BJ (cell line): ENCODE results near the gene CRYGN. TPM values are rescaled to one million over a fixed set of nuclear protein-coding genes. Genes with fewer than 3 reads are reported as not detected.

Experiments used
- CTCF ChIA-PET: fragments of 350-600 bp; formaldehyde crosslinking; extraction: SDS; loops from one replicate; lab custom pipeline; 2021; ENCODE audit warnings: antibody characterized with exemption, inconsistent platforms; lab: Yijun Ruan, JAX
- POLR2A ChIA-PET: fragments of 300-600 bp; sonication (Branson Sonifier 250); formaldehyde crosslinking; extraction: SDS; loops from one replicate; lab custom pipeline; 2021; ENCODE audit warnings: antibody characterized with exemption; lab: Charles Lee
- DNase-seq: peaks from one replicate; pipeline ENCODE4 v3.0.0-alpha.2; 2011; ENCODE audit warnings: low read depth
- H3K27me3 ChIP-seq: 2 replicates; pipeline ENCODE4 v1.6.0; 2011; ENCODE audit warnings: low read length; ENCODE audit not compliant: control insufficient read depth, insufficient read depth
- H3K36me3 ChIP-seq: 2 replicates; pipeline ENCODE4 v1.5.1; 2011; ENCODE audit warnings: low read length; ENCODE audit not compliant: control insufficient read depth, insufficient read depth
- H3K4me3 ChIP-seq: 2 replicates; pipeline ENCODE4 v1.5.1; 2011; ENCODE audit warnings: low read depth, mild to moderate bottlenecking, control low read depth, low read length
- CTCF ChIP-seq: IDR thresholded peaks from 2 replicates; pipeline ENCODE4 v1.5.1; 2011; ENCODE audit warnings: low read depth, mild to moderate bottlenecking, control low read depth, inconsistent platforms, low read length, moderate library complexity; ENCODE audit not compliant: insufficient read depth
- polyA plus RNA-seq: library from polyadenylated mRNA; depleted of rRNA; stranded (reverse); fragments of >200 nt; gene quantifications from 2 replicates; pipeline ENCODE4 v1.2.3, GENCODE V29; 2011; rRNA removed
- small RNA-seq: library from RNA; depleted of rRNA; stranded (forward); fragments of <200 nt; gene quantifications from one replicate; pipeline ENCODE3, GENCODE V24; 2012; ENCODE audit warnings: low replicate concordance, low read depth; ENCODE audit not compliant: insufficient read length

The CRYGN gene
- polyA plus RNA-seq, 1 experiment, result 0.10 TPM

DNA sequence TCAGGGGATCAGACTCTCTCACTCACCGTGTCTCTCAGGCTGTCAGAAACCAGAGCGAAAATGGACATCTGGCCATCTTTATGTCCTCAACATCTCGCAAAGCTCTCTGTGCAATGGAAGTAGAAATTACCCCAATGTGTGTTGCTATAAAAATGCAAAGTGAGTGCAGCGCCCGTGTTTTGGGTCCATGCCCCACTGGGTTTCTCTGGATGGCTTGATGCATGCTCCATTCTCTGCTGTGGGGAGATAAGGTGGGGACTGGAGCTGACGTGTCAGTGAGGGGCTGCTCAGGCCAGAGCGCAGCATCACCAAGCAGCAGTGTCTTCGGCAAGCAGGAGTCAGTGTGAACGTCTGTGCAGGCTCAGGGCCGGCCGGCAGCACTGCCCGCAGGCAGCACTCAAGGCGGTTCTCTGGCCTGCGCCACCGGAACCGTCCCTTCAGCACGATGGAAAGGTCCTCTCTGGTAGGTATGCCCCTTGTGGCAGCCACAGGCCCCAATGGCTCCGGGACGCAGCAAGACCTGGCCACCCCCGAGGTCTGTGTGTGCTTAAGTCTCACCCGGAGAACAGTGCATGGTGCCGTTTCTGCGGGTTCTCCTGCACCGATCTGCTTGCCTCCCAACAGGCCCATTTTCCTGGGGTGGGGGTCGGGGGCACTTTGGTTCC lies 60.3 kb downstream of the CRYGN start:
- DNase-seq, result no peak
- Histone ChIP-seq H3K36me3 (peaks cover 13% of the 10 kb centered on the region), H3K4me3 (no peak overlapping the region), H3K27me3 (peaks cover 15% of the 10 kb centered on the region)
- POLR2A ChIA-PET, result no interaction called here
- no peak for TF ChIP-seq CTCF
- CTCF ChIA-PET, result interaction anchor here (1.5 to 6.4 kb wide), 2 partner anchors 11 to 69 kb away, joined by 5 to 22 read pairs; no protein-coding TSS in a partner anchor

DNA sequence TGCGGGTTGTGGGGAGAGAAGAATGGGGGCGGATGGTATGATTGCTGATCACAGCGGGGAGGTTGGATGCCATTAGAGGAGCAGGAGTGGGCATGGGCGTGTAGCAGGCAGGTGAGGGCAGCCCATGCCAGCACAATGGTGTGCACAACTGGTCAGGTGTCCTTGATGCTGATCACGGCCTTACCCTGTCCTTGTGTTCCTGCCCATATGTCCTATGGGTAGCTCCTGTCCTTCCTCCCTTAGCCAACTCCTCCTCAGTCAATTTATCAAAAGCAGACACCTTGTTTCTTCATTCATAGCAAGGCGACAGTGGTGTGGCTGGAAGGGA lies 60.8 kb downstream of the CRYGN start:
- Histone ChIP-seq H3K36me3 (peaks cover 14% of the 10 kb centered on the region), H3K27me3 (peaks cover 13% of the 10 kb centered on the region), H3K4me3 (no peak overlapping the region)
- DNase-seq, result no peak
- CTCF ChIA-PET, result interaction anchor here (1.5 to 6.4 kb wide), 2 partner anchors 11 to 69 kb away, joined by 5 to 22 read pairs; no protein-coding TSS in a partner anchor
- no peak for TF ChIP-seq CTCF
- POLR2A ChIA-PET, result no interaction called here

Small RNAs within 50 kb of the gene (small RNA-seq; reads per million reads assigned to genes)
- not detected for gene MIR3907
- not detected for gene RN7SL76P

Other genes with a start within 250 kb of the CRYGN start
- gene H2BK1, start 229.7 kb downstream of the CRYGN start, polyA plus RNA-seq, result not detected in 2 replicates
- 44.2 and 62.5 TPM in 2 replicates for gene ABCF2, start 212.9 kb downstream of the CRYGN start, polyA plus RNA-seq
- gene CHPF2, start 207.7 kb downstream of the CRYGN start, polyA plus RNA-seq, result 26.1 and 42.6 TPM in 2 replicates
- 37.7 and 46.6 TPM in 2 replicates for gene SMARCD3, start 191.4 kb downstream of the CRYGN start, polyA plus RNA-seq
- 44.5 and 46.3 TPM in 2 replicates for gene NUB1, start 98.3 kb downstream of the CRYGN start, polyA plus RNA-seq
- gene WDR86, start 30.1 kb downstream of the CRYGN start, polyA plus RNA-seq, result 0.04 TPM in 1 of 2 replicates, not detected in the other
- 45.4 and 97.8 TPM in 2 replicates for gene RHEB, start 79.8 kb upstream of the CRYGN start, polyA plus RNA-seq